Measurements from ENCODE around the gene COL4A1.

COL4A1 gene

DNA sequence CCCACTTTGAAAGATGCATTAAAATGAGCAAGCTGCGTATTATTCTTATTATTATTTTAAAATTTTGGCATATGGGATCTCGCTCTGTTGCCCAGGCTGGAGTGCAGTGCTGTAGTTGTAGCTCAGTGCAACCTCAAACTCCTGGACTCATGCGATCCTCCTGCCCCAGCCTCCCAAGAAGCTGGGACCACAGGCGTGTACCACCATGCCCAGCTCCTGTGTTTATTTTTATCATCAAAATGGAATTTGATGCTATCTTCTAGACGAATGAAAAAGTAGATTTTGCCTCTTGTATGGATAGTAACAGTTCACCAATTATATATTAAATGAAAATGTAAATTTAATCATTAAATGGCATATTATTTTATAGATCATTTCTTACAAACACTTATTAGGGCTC, 43.6 kb downstream of the COL4A1 start:
- TF ChIP-seq, protein P1, sequence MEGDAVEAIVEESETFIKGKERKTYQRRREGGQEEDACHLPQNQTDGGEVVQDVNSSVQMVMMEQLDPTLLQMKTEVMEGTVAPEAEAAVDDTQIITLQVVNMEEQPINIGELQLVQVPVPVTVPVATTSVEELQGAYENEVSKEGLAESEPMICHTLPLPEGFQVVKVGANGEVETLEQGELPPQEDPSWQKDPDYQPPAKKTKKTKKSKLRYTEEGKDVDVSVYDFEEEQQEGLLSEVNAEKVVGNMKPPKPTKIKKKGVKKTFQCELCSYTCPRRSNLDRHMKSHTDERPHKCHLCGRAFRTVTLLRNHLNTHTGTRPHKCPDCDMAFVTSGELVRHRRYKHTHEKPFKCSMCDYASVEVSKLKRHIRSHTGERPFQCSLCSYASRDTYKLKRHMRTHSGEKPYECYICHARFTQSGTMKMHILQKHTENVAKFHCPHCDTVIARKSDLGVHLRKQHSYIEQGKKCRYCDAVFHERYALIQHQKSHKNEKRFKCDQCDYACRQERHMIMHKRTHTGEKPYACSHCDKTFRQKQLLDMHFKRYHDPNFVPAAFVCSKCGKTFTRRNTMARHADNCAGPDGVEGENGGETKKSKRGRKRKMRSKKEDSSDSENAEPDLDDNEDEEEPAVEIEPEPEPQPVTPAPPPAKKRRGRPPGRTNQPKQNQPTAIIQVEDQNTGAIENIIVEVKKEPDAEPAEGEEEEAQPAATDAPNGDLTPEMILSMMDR (IDR thresholded peaks at IDR 0.05; ENCODE audit: low read depth, low read length), result no peak
- no peak overlapping the region for H3K4me3 ChIP-seq (replicated peaks in 1 of 2; ENCODE audit: low read depth in 2 of 2, low read length in 2 of 2)
- no peak for DNase-seq (ENCODE audit: low read depth in 2 of 2)

DNA sequence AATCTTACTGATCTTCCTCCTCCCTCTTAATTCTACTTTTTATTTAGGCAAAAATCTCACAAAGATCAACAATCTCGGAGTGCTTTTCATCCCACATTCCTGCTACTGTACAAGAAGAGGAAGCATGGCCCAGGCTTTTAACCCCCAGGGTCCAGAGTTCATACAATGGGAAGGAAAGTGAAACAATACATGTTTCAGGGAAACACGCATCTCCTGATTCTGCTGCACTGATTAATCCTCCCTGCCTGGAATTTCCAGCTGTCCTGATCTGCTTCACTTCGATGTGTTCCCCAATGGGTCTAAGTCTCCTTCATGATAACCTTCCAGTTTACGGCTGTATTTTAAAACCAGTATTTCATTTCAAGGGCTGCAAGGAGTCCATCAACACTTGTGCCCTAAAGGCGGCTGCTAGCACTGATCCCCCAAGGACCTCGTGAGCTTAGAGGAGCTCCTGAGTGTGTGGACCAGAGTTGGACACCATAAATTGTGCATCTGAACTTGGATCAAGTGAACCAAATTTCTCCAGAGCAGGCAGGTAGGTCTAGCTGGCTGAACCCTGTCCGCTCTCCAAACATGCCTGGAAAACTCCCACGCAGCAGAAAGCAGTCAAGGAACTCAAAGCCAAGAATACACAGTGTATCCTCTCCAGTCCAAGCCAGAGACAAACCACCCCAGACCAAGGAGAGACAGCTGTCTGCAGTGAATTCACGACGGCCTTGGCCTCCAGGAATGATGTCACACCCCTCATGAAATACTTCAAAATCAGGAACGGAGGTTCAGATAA, 44.3 kb downstream of the COL4A1 start:
- no peak overlapping the region for H3K4me3 ChIP-seq (replicated peaks in 1 of 2; ENCODE audit: low read depth in 2 of 2, low read length in 2 of 2)
- peak in 1 of 2 donors; percentile 40 for DNase-seq (ENCODE audit: low read depth in 2 of 2)
- TF ChIP-seq, protein P1 (IDR thresholded peaks at IDR 0.05; ENCODE audit: low read depth, low read length), result no peak

DNA sequence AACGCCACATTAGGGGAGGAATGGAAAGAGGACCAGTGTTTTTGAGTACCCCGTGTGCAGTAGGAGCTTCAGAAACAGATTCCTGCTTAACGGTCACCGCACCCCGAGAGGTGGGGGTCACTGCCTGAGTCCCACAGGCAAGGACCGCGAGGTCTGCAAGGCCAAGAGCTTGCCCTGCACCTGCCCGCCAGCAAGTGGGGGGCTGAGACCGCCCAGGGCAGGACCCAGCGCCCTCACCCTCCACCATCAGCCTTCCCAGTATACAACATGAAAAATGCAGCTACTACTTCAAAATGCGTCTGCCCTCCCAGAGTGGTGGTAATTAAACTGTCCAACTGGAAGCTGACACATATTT, 44.9 kb downstream of the COL4A1 start:
- DNase-seq (ENCODE audit: low read depth in 2 of 2), result no peak

GRCh38 chr13:110261166-110262081, 45.5 kb downstream of the COL4A1 start:
- no peak for DNase-seq (ENCODE audit: low read depth in 2 of 2)
- H3K4me3 ChIP-seq (replicated peaks in 1 of 2; ENCODE audit: low read depth in 2 of 2, low read length in 2 of 2), result no peak overlapping the region
- TF ChIP-seq, protein P1 (IDR thresholded peaks at IDR 0.05; ENCODE audit: low read depth, low read length), result no peak

More for the DNA sequence above, 44.9 kb downstream of the COL4A1 start:
- H3K4me3 ChIP-seq (replicated peaks in 1 of 2; ENCODE audit: low read depth in 2 of 2, low read length in 2 of 2), result no peak overlapping the region
- TF ChIP-seq, protein P1 (IDR thresholded peaks at IDR 0.05; ENCODE audit: low read depth, low read length), result no peak

- H3K4me3 ChIP-seq (replicated peaks in 1 of 2; ENCODE audit: low read depth in 2 of 2, low read length in 2 of 2), result no peak overlapping the region
- TF ChIP-seq, protein P1 (IDR thresholded peaks at IDR 0.05; ENCODE audit: low read depth, low read length), result no peak
- DNase-seq (ENCODE audit: low read depth in 2 of 2), result peak in 1 of 2 donors; percentile 48
Observed at GRCh38 chr13:110259651-110260050, 47.3 kb downstream of the COL4A1 start.

GRCh38 chr13:110258876-110259631, 47.9 kb downstream of the COL4A1 start:
- no peak overlapping the region for H3K4me3 ChIP-seq (replicated peaks in 1 of 2; ENCODE audit: low read depth in 2 of 2, low read length in 2 of 2)
- DNase-seq (ENCODE audit: low read depth in 2 of 2), result peak in 1 of 2 donors; percentile 53
- TF ChIP-seq, protein P1 (IDR thresholded peaks at IDR 0.05; ENCODE audit: low read depth, low read length), result no peak
